DOHH2 (cell line): Measurements from ENCODE around the gene POLR1F.

Source experiments
- CTCF ChIP-seq: fragments of 200-600 bp; sonication (generic); IDR thresholded peaks from one replicate; pipeline ENCODE4 v1.5.1; 2014; ENCODE audit warnings: antibody characterized with exemption, mild to moderate bottlenecking, low read depth, low read length; ENCODE audit not compliant: poor library complexity, severe bottlenecking
- EZH2phosphoT487 ChIP-seq: fragments of 200-600 bp; sonication (generic); IDR thresholded peaks from 2 replicates; pipeline ENCODE4 v1.6.1; 2017; ENCODE audit warnings: borderline replicate concordance, mild to moderate bottlenecking, antibody characterized with exemption, low read length, moderate library complexity, mixed read lengths

- TF ChIP-seq CTCF (no peak), EZH2phosphoT487 (no peak)
These were observed 1.6 kb downstream of the POLR1F start for GRCh38 chr7:19707240-19707639.
